ENCODE results near the gene GLB1L2.

DNA sequence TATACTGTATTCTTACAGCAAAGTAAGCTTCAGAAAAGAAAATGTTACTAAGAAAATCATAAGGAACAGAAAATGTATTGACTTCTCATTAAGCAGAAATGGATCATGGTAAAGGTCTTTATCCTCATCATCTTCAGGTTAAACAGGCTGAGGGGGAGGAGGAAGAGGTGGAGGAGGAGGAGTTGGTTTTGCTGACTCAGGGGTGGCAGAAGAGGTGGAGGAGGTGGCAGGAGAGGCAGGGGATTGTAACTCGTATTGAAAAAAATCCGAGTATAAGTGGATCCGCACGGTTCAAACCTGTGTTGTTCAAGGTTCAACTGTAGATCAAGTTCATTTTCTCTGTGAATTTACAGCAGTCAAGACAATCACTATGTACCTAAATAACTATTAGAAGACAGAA lies 42.6 kb upstream of the GLB1L2 start:
- TF ChIP-seq, protein P1, sequence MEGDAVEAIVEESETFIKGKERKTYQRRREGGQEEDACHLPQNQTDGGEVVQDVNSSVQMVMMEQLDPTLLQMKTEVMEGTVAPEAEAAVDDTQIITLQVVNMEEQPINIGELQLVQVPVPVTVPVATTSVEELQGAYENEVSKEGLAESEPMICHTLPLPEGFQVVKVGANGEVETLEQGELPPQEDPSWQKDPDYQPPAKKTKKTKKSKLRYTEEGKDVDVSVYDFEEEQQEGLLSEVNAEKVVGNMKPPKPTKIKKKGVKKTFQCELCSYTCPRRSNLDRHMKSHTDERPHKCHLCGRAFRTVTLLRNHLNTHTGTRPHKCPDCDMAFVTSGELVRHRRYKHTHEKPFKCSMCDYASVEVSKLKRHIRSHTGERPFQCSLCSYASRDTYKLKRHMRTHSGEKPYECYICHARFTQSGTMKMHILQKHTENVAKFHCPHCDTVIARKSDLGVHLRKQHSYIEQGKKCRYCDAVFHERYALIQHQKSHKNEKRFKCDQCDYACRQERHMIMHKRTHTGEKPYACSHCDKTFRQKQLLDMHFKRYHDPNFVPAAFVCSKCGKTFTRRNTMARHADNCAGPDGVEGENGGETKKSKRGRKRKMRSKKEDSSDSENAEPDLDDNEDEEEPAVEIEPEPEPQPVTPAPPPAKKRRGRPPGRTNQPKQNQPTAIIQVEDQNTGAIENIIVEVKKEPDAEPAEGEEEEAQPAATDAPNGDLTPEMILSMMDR (conservative IDR thresholded peaks at IDR 0.05 in 1 of 2, IDR thresholded peaks at IDR 0.05 in 1 of 2; ENCODE audit: low read depth in 1 of 2, low read length in 2 of 2) = no peak
- TF ChIP-seq EZH2 (IDR thresholded peaks at IDR 0.05; ENCODE audit: low read length, missing control alignments) = no peak
